SK-N-SH treated with all-trans-retinoic acid at 6 μM for 48 hours (cell line): ENCODE measurements around the gene GALNT11.

Experiments used
- ATAC-seq: fragments of 200-7000 bp; cut with Tn5 transposase; 3 replicates; pipeline ENCODE4 v1.9.1; 2020; ENCODE audit warnings: mild to moderate bottlenecking, moderate library complexity
- ARNTL ChIP-seq: fragments of 450-650 bp; formaldehyde crosslinking; IDR thresholded peaks from 2 replicates; pipeline ENCODE4 v1.5.0; 2020; ENCODE audit warnings: low read depth, mild to moderate bottlenecking, moderate library complexity, borderline replicate concordance
- BACH2 ChIP-seq: fragments of 250-450 bp; sonication (Bioruptor Pico); IDR thresholded peaks from 2 replicates; pipeline ENCODE4 v1.9.0; 2021; ENCODE audit warnings: mild to moderate bottlenecking, borderline replicate concordance
- CSDC2 ChIP-seq: fragments of 250-450 bp; sonication (Bioruptor Pico); IDR thresholded peaks from 2 replicates; pipeline ENCODE4 v1.5.0; 2020; ENCODE audit warnings: mild to moderate bottlenecking, moderate library complexity
- CSRNP3 ChIP-seq: fragments of 250-450 bp; sonication (Bioruptor Pico); IDR thresholded peaks from 2 replicates; pipeline ENCODE4 v1.5.1; 2021; ENCODE audit warnings: mild to moderate bottlenecking, moderate library complexity
- ESRRG ChIP-seq: fragments of 250-450 bp; sonication (Bioruptor Pico); IDR thresholded peaks from 2 replicates; pipeline ENCODE4 v1.6.1; 2021; ENCODE audit warnings: mild to moderate bottlenecking
- GLIS3 ChIP-seq: fragments of 250-450 bp; sonication (Bioruptor Pico); IDR thresholded peaks from 2 replicates; pipeline ENCODE4 v1.5.0; 2020; ENCODE audit warnings: mild to moderate bottlenecking, moderate library complexity
- OSR1 ChIP-seq: fragments of 250-450 bp; sonication (Bioruptor Pico); IDR thresholded peaks from 2 replicates; pipeline ENCODE4 v1.8.0; 2022; ENCODE audit warnings: moderate library complexity, mild to moderate bottlenecking, inconsistent platforms
- PATZ1 ChIP-seq: fragments of 250-450 bp; sonication (Bioruptor Pico); IDR thresholded peaks from 2 replicates; pipeline ENCODE4 v1.8.0; 2020; ENCODE audit warnings: mild to moderate bottlenecking, moderate library complexity, borderline replicate concordance
- POU6F1 ChIP-seq: fragments of 250-450 bp; sonication (Bioruptor Pico); IDR thresholded peaks from 2 replicates; pipeline ENCODE4 v1.8.0; 2021; ENCODE audit warnings: low read depth, mild to moderate bottlenecking, moderate library complexity, borderline replicate concordance
- PPARA ChIP-seq: fragments of 250-450 bp; sonication (Bioruptor Pico); IDR thresholded peaks from 2 replicates; pipeline ENCODE4 v1.5.0; 2020; ENCODE audit warnings: mild to moderate bottlenecking, borderline replicate concordance
- RARB ChIP-seq: fragments of 250-450 bp; sonication (Bioruptor Pico); IDR thresholded peaks from 2 replicates; pipeline ENCODE4 v1.8.0; 2021; ENCODE audit warnings: mild to moderate bottlenecking, moderate library complexity
- SNAI2 ChIP-seq: fragments of 250-450 bp; sonication (Bioruptor Pico); IDR thresholded peaks from 2 replicates; pipeline ENCODE4 v1.5.0; 2020; ENCODE audit warnings: mild to moderate bottlenecking, moderate library complexity
- TCF4 ChIP-seq: fragments of 250-450 bp; sonication (Bioruptor Pico); IDR thresholded peaks from 2 replicates; pipeline ENCODE4 v1.8.0; 2021; ENCODE audit warnings: mild to moderate bottlenecking, moderate library complexity, borderline replicate concordance
- TOX ChIP-seq: fragments of 250-450 bp; sonication (Bioruptor Pico); IDR thresholded peaks from 2 replicates; pipeline ENCODE4 v1.8.0; 2021; ENCODE audit warnings: mild to moderate bottlenecking, moderate library complexity, borderline replicate concordance
- ZC3H10 ChIP-seq: fragments of 250-450 bp; sonication (Bioruptor Pico); IDR thresholded peaks from 2 replicates; pipeline ENCODE4 v1.5.1; 2021; ENCODE audit warnings: mild to moderate bottlenecking, moderate library complexity
- ZFP3 ChIP-seq: fragments of 250-450 bp; sonication (Bioruptor Pico); IDR thresholded peaks from 2 replicates; pipeline ENCODE4 v1.5.0; 2020; ENCODE audit warnings: mild to moderate bottlenecking, moderate library complexity
- ZFP30 ChIP-seq: fragments of 450-650 bp; formaldehyde crosslinking; IDR thresholded peaks from 2 replicates; pipeline ENCODE4 v1.5.0; 2022; ENCODE audit warnings: mild to moderate bottlenecking, moderate library complexity
- ZNF565 ChIP-seq: fragments of 450-650 bp; formaldehyde crosslinking; conservative IDR thresholded peaks from 2 replicates; pipeline ENCODE4 v1.5.0; 2020; ENCODE audit warnings: low read depth, mild to moderate bottlenecking, moderate library complexity
- ZNF70 ChIP-seq: fragments of 450-650 bp; formaldehyde crosslinking; IDR thresholded peaks from 2 replicates; pipeline ENCODE4 v1.5.0; 2020; ENCODE audit warnings: mild to moderate bottlenecking, moderate library complexity
- ZNF8 ChIP-seq: fragments of 450-650 bp; formaldehyde crosslinking; IDR thresholded peaks from 2 replicates; pipeline ENCODE4 v1.5.0; 2020; ENCODE audit warnings: mild to moderate bottlenecking, moderate library complexity

GALNT11 gene

GRCh38 chr7:152076324-152076821 is 50.9 kb downstream of the GALNT11 start (continued):
- TF ChIP-seq CSRNP3 (CRISPR knock-in tag): no peak
- no peak for TF ChIP-seq OSR1 (CRISPR knock-in tag)

- TF ChIP-seq OSR1 (CRISPR knock-in tag): no peak
- no peak for TF ChIP-seq ZFP3 (CRISPR knock-in tag)
- TF ChIP-seq ZNF8 (CRISPR knock-in tag): no peak
- no peak for TF ChIP-seq ZC3H10
- TF ChIP-seq PATZ1 (CRISPR knock-in tag): no peak
- TF ChIP-seq SNAI2 (CRISPR knock-in tag): no peak
- TF ChIP-seq ZFP30: no peak
- no peak for TF ChIP-seq ZNF70
- no peak for TF ChIP-seq ESRRG (CRISPR knock-in tag)
- TF ChIP-seq TCF4 (CRISPR knock-in tag): no peak
- TF ChIP-seq ARNTL (CRISPR knock-in tag): no peak
- no peak for TF ChIP-seq POU6F1 (CRISPR knock-in tag)
- TF ChIP-seq GLIS3 (CRISPR knock-in tag): no peak
- TF ChIP-seq CSRNP3 (CRISPR knock-in tag): no peak
- TF ChIP-seq BACH2: no peak
- no peak for TF ChIP-seq TOX (CRISPR knock-in tag)
- no peak for ATAC-seq
Measured at GRCh38 chr7:152076940-152077933, 51.8 kb downstream of the GALNT11 start.

- no peak for ATAC-seq
- TF ChIP-seq CSDC2 (CRISPR knock-in tag) (no peak), POU6F1 (CRISPR knock-in tag) (no peak), CSRNP3 (CRISPR knock-in tag) (no peak), TOX (CRISPR knock-in tag) (no peak), PPARA (CRISPR knock-in tag) (no peak), RARB (CRISPR knock-in tag) (no peak), SNAI2 (CRISPR knock-in tag) (no peak), ZFP30 (no peak), ZNF565 (CRISPR knock-in tag) (no peak)
Measured at GRCh38 chr7:152078025-152078424, 52.6 kb downstream of the GALNT11 start.
